Fibroblast of mammary gland (primary cell): ENCODE measurements around the gene ABHD16A.

Experiments used
- DNase-seq: peaks from one replicate; pipeline ENCODE4 v3.0.0-alpha.2; 2010; ENCODE audit warnings: low read depth
- H3K4me3 ChIP-seq: 2 replicates; pipeline ENCODE4 v1.5.1; 2011; ENCODE audit warnings: low read depth, mild to moderate bottlenecking, low read length, moderate library complexity; ENCODE audit not compliant: control insufficient read depth
- CTCF ChIP-seq: conservative IDR thresholded peaks from 2 replicates; pipeline ENCODE4 v1.5.1; 2011; ENCODE audit warnings: low read depth, low read length, inconsistent platforms; ENCODE audit not compliant: control insufficient read depth, insufficient read depth

Gene ABHD16A

DNA sequence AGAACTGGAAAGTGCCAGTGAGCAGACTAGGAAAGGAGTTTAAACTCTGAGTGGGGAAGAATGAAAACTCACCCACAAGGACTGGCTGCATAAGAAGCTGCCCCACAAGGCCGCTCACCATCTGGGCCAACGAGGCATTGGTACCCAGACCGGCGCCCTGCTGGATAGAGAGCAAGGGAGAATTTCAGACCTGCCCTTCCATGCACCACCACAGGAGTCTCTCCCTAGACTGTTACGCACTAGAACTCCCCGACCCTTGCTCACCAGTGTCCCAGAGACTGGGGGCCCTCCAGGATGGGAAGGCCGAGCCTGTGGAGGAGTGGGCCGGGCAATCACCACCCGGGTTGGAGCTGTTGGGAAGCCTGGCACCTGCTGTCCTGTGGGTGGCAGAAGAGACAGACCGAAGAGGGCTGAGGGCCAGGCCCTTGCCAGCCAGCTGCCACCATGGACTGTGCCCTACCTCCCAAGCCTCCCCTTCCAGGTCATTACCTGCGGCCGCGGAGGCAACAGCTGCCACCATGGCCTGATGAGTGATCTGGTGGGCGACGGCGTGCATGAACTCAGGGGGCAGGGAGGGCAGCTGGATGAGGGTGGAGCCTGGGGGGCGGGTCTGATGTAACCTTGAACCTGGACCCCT is 59.2 kb downstream of the ABHD16A start:
- no peak for DNase-seq
- TF ChIP-seq CTCF: no peak
- H3K4me3 ChIP-seq: no peak overlapping the region

GRCh38 chr6:31642798-31643570 is 60.1 kb downstream of the ABHD16A start:
- DNase-seq: no peak
- no peak for TF ChIP-seq CTCF
- no peak overlapping the region for H3K4me3 ChIP-seq

GRCh38 chr6:31641370-31641769 is 61.8 kb downstream of the ABHD16A start:
- no peak for DNase-seq
- no peak for TF ChIP-seq CTCF
- H3K4me3 ChIP-seq: no peak overlapping the region

DNA sequence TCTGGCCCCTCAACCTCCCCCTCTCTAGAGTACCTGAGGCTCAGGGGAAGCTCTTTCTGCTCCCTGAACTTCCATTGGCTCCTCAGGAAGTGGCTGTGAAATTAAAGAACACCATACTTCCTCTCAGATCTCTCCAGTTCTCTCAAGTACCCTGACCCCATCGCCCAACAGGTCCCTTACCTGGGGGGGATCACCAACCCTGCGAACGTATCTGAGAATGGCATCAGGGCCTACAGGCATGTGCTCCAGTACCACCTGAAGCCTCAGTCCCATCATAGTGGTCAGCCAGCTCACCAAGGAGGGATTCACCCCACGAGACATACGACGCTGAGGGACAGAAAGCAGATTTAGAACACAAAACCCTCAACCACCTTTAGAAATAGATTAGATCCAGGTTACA is 62.5 kb downstream of the ABHD16A start:
- no peak for TF ChIP-seq CTCF
- H3K4me3 ChIP-seq: no peak overlapping the region
- DNase-seq: no peak

DNA sequence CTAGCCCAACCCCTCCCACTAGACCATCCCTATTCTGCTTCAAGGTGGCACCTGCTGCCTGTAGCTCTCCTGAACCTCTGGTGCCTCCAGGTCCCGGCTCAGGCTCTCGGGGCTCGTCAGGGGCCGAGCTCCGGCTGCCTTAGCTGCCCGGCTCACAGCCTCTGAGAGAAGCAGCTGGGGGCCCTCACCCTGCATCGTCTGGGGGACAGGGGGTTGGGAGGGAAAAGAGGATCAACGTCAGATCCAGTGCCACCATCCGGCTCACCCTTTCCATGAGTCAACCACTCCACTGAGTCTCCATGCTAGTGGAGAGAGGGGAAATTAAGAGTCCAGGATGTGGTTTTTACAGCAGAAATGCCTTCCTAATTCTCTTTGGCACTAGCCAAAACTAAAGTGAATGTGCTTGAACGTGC is 63.7 kb downstream of the ABHD16A start:
- peak; percentile 73 for DNase-seq
- H3K4me3 ChIP-seq: no peak overlapping the region
- no peak for TF ChIP-seq CTCF

- no peak overlapping the region for H3K4me3 ChIP-seq
- TF ChIP-seq CTCF: no peak
- no peak for DNase-seq
Observed at GRCh38 chr6:31639043-31639442, 64.1 kb downstream of the ABHD16A start.
